ENCODE results near the gene RBPJ.

GRCh38 chr4:26468283-26468949, 147.6 kb downstream of the RBPJ start:
- TF ChIP-seq SIN3A (IDR thresholded peaks at IDR 0.05; ENCODE audit: borderline replicate concordance, insufficient read depth, low read length) (no peak), TAF1 (IDR thresholded peaks at IDR 0.05; ENCODE audit: borderline replicate concordance, insufficient read depth, low read length) (no peak)

Data from PFSK-1 (cell line).